Keratinocyte (primary cell): Measurements from ENCODE around the gene LTN1. TPM values are rescaled to one million over a fixed set of nuclear protein-coding genes. Genes with fewer than 3 reads are reported as not detected.

ENCODE experiments used
- DNase-seq: peaks from one replicate; pipeline ENCODE4 v3.0.0-alpha.2; 2011; ENCODE audit warnings: low read depth, missing footprints, low spot score
- FAIRE-seq: peaks from 2 replicates; lab custom pipeline; 2011; peaks lifted over from hg19 to GRCh38; lab: Jason Lieb, UNC
- H2AFZ ChIP-seq: 2 replicates; pipeline ENCODE4 v1.6.0; 2012; ENCODE audit warnings: low read length, control low read depth, inconsistent platforms; ENCODE audit not compliant: control insufficient read depth
- H3K27ac ChIP-seq: 2 replicates; pipeline ENCODE4 v1.5.1; 2011; ENCODE audit warnings: low read length; ENCODE audit not compliant: control insufficient read depth, insufficient read depth
- H3K27me3 ChIP-seq: 3 replicates; pipeline ENCODE4 v1.6.0; 2011; ENCODE audit warnings: low read length; ENCODE audit not compliant: control insufficient read depth, insufficient read depth; ENCODE audit errors: extremely low read depth
- H3K36me3 ChIP-seq, 2 experiments: 2 replicates in 1 of 2; 3 replicates in 1 of 2; pipeline ENCODE4 v1.5.1; 2011; ENCODE audit warnings: low read length in 2 of 2, mild to moderate bottlenecking in 1 of 2; ENCODE audit not compliant: control insufficient read depth in 2 of 2, insufficient read depth in 2 of 2; ENCODE audit errors: extremely low read depth in 1 of 2
- H3K4me1 ChIP-seq: 3 replicates; pipeline ENCODE4 v1.5.1; 2011; ENCODE audit warnings: low read length; ENCODE audit not compliant: control insufficient read depth, insufficient read depth; ENCODE audit errors: extremely low read depth
- H3K4me2 ChIP-seq: 3 replicates; pipeline ENCODE4 v1.6.0; 2011; ENCODE audit warnings: low read depth, low read length; ENCODE audit not compliant: control insufficient read depth, insufficient read depth; ENCODE audit errors: extremely low read depth
- H3K4me3 ChIP-seq, 3 experiments: fragments of 200-600 bp in 1 of 3; sonication (generic) in 1 of 3; 2 replicates in 2 of 3; 3 replicates in 1 of 3; pipeline ENCODE4 v1.5.1; 2011 to 2016; ENCODE audit warnings: low read length in 3 of 3, mild to moderate bottlenecking in 3 of 3, control low read depth in 2 of 3, inconsistent platforms in 1 of 3, low read depth in 1 of 3, mixed read lengths in 1 of 3, mixed run types in 1 of 3, moderate library complexity in 1 of 3; ENCODE audit not compliant: control insufficient read depth in 2 of 3, insufficient read depth in 2 of 3; ENCODE audit errors: extremely low read depth in 1 of 3
- H3K79me2 ChIP-seq: 2 replicates; pipeline ENCODE4 v1.6.0; 2012; ENCODE audit warnings: low read length; ENCODE audit not compliant: control insufficient read depth, insufficient read depth
- H3K9ac ChIP-seq: 3 replicates; pipeline ENCODE4 v1.6.0; 2011; ENCODE audit warnings: low read length; ENCODE audit not compliant: control insufficient read depth, insufficient read depth; ENCODE audit errors: extremely low read depth
- H3K9me1 ChIP-seq: 3 replicates; pipeline ENCODE4 v1.6.0; 2011; ENCODE audit warnings: low read length; ENCODE audit not compliant: control insufficient read depth, insufficient read depth; ENCODE audit errors: extremely low read depth
- H3K9me3 ChIP-seq: 2 replicates; pipeline ENCODE4 v1.5.1; 2012; ENCODE audit warnings: low read depth, low read length; ENCODE audit not compliant: control insufficient read depth
- H4K20me1 ChIP-seq: 3 replicates; pipeline ENCODE4 v1.6.0; 2011; ENCODE audit warnings: low read length; ENCODE audit not compliant: control insufficient read depth, insufficient read depth; ENCODE audit errors: extremely low read depth
- EZH2 ChIP-seq: IDR thresholded peaks from one replicate; pipeline ENCODE4 v1.6.1; 2012; ENCODE audit warnings: inconsistent platforms, mild to moderate bottlenecking, low read length, moderate library complexity
- dilution Hi-C: fragments of 300-500 bp; cut with MboI; formaldehyde crosslinking; loops from one replicate; pipeline ENCODE4 v1.7.0; 2020; ENCODE audit warnings: low sequenced_read_pairs; ENCODE audit not compliant: extremely low pct_ligation_motif_present
- polyA plus RNA-seq, 5 experiments: library from polyadenylated mRNA; depleted of rRNA in 3 of 5; stranded (reverse) in 3 of 5; stranded (forward) in 1 of 5; unstranded in 1 of 5; fragments of >200 nt; gene quantifications; 1 replicate in 1 of 5; 2 replicates in 3 of 5; 3 replicates in 1 of 5; pipeline versions ENCODE4 v1.2.1 to v1.2.3, GENCODE V29; 2011 to 2012; ENCODE audit warnings: missing spikeins in 2 of 5, low read depth in 1 of 5, low replicate concordance in 1 of 5
- TF ChIP-seq, protein P1 (sequence below), 3 experiments: IDR thresholded peaks in 1 of 3; conservative IDR thresholded peaks in 1 of 3; optimal IDR thresholded peaks in 1 of 3; 2 replicates in 2 of 3; 3 replicates in 1 of 3; pipeline versions ENCODE3 to v1.5.1; 2011; ENCODE audit warnings: low read length in 3 of 3, mild to moderate bottlenecking in 3 of 3, moderate library complexity in 2 of 3, control low read depth in 1 of 3, inconsistent platforms in 1 of 3; ENCODE audit not compliant: insufficient read depth in 2 of 3; ENCODE audit errors: extremely low read depth in 1 of 3

The LTN1 gene
- polyA plus RNA-seq, 1 donor (not counting 4 experiments of a cell fraction or from before 2014, with no cell fraction given), result 15.8 TPM

DNA sequence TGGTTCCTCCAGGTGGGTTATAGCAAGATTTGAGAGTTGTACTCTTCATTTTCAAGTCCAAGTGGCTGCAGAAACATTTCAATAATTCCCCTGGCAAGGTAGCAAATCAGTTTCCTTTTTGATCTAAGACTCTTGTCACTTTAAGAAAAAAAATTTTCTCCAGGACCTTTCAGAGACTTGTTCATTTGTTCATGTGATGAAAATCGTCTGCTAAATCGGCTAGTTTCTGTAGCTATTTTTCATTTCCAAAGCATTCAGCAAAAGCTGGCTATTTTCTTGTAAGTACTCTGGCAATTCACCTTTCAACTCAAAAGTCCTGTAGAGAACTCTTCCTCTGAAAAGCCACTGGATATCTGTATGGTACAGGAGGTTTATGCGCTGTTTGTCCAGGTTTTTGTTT lies 93.5 kb downstream of the LTN1 start:
- Histone ChIP-seq H3K9me1 (no peaks in the 10 kb centered on the region), H3K79me2 (no peaks in the 10 kb centered on the region), H2AFZ (no peak overlapping the region), H3K9me3 (no peaks in the 10 kb centered on the region), H3K27me3 (no peaks in the 10 kb centered on the region), H3K9ac (no peak overlapping the region), H3K27ac (no peak overlapping the region), H3K4me1 (no peaks in the 10 kb centered on the region), H3K36me3 (no peaks in the 10 kb centered on the region), H3K4me2 (no peak overlapping the region), H3K4me3 (no peak overlapping the region), H4K20me1 (no peaks in the 10 kb centered on the region)
- DNase-seq (no peak), FAIRE-seq (no peak)
- TF ChIP-seq EZH2, result no peak
- TF ChIP-seq, protein P1, sequence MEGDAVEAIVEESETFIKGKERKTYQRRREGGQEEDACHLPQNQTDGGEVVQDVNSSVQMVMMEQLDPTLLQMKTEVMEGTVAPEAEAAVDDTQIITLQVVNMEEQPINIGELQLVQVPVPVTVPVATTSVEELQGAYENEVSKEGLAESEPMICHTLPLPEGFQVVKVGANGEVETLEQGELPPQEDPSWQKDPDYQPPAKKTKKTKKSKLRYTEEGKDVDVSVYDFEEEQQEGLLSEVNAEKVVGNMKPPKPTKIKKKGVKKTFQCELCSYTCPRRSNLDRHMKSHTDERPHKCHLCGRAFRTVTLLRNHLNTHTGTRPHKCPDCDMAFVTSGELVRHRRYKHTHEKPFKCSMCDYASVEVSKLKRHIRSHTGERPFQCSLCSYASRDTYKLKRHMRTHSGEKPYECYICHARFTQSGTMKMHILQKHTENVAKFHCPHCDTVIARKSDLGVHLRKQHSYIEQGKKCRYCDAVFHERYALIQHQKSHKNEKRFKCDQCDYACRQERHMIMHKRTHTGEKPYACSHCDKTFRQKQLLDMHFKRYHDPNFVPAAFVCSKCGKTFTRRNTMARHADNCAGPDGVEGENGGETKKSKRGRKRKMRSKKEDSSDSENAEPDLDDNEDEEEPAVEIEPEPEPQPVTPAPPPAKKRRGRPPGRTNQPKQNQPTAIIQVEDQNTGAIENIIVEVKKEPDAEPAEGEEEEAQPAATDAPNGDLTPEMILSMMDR (optimal IDR thresholded peaks at IDR 0.05 in 1 of 3, IDR thresholded peaks at IDR 0.05 in 1 of 3, conservative IDR thresholded peaks at IDR 0.05 in 1 of 3; ENCODE audit: extremely low read depth in 1 of 3, insufficient read depth in 2 of 3, low read length in 3 of 3), result no peak
- dilution Hi-C loops, result no loop called here

GRCh38 chr21:28893687-28894086 lies 99.0 kb downstream of the LTN1 start:
- Histone ChIP-seq H3K79me2 (no peaks in the 10 kb centered on the region), H3K9me3 (no peaks in the 10 kb centered on the region), H4K20me1 (no peaks in the 10 kb centered on the region), H3K27me3 (no peaks in the 10 kb centered on the region), H2AFZ (no peak overlapping the region), H3K9me1 (no peaks in the 10 kb centered on the region), H3K4me3 (no peak overlapping the region), H3K4me2 (no peak overlapping the region), H3K4me1 (no peaks in the 10 kb centered on the region), H3K27ac (no peak overlapping the region), H3K9ac (no peak overlapping the region), H3K36me3 (no peaks in the 10 kb centered on the region)
- dilution Hi-C loops, result no loop called here
- DNase-seq, result no peak
- TF ChIP-seq, protein P1 (optimal IDR thresholded peaks at IDR 0.05 in 1 of 3, IDR thresholded peaks at IDR 0.05 in 1 of 3, conservative IDR thresholded peaks at IDR 0.05 in 1 of 3; ENCODE audit: extremely low read depth in 1 of 3, insufficient read depth in 2 of 3, low read length in 3 of 3), result no peak
- no peak for TF ChIP-seq EZH2
- no peak for FAIRE-seq
